HG03442 (cell line): Measurements from ENCODE around the gene NR6A1.

Source experiments
- ATAC-seq: cut with Tn5 transposase; IDR thresholded peaks from one replicate; pipeline ENCODE4 v1.9.1; 2021; ENCODE audit warnings: mild to moderate bottlenecking, moderate library complexity; ENCODE audit not compliant: unreplicated experiment

Gene NR6A1

DNA sequence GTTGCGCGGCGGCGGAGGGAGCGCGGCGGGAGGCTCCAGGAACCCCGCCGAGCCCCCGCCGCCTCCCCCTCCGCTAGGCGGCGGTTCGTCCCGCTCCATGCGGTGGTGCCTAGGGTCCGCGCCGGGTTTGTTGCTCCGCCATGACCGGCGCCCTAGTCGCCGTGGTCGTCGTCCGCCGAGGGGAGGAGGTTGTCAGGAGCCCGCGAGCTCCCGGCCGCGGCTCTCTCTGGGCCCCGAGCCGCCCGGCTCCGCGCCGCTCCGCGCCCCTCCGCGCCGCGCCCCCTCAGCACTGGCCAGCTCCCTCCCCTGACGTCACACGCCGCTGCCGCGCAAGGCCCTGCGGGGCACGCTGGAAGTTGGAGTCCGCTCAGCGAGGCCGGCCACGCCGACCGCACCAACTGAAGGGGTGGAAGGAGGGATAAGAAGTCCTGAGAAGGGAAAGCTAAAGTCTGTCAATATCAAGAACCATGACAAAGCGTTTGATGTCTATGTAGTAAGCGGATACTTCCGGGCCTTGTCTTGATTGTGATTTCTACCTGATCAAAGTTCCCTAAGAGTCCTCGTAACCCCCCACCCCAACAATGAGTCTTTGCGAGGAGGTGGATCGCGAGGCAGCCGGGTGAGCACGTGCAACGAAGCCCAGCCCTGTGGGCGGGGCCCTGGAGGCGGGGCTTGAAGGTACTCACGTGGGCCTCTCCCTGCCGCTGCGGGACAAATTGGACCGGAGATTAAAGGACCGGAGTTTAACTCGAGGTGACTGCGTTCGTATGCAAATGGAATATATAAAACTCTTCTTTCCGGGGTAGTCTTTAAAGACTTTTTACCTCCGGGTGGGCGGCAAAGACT lies at the start of gene NR6A1:
Gene NR6A1 (minus strand): TSS at position 291 of the 846 bp plus-strand sequence.
- ATAC-seq = peak; percentile 91

DNA sequence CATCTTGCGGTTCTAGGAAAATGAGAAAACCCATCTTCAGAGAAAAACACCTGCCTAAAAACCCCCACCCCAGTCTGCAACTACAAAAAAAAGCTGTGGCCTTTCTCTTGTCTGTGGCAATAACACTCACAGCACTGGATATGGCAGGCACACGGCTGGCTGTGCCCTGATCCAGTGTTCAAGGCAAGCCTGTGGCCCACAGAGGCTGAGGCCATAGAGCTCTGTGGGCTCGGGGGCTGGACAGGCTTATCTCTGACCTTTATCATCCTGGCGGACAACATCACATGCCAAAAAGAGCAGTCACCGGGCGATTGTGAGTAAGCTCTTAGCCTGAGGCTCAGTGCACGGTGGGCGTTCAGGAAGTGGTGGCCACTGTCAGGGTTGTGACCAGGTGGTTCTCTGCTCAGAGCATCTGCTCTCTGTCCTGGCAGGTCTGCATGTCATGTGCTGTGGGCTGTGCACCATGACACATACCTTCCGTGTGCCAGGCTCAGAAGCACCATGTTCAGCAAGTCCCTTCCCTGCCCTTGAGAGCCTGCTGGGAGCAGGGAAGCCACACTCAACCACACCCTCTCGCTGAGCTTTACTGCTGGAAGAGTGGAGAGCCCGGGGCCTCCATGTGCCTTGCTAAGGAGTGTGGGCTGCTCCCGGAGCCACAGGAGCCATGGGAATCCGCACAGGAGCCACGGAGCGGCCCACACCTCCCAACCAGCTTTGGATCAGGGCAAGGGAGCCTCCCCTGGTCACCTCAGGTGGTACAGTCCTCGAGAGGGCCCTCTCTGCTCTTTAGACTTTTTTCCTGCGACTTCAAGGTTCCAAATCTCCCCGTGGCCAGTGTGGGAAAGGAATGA lies 47.5 kb upstream of the NR6A1 start:
- ATAC-seq = peak; percentile 52

DNA sequence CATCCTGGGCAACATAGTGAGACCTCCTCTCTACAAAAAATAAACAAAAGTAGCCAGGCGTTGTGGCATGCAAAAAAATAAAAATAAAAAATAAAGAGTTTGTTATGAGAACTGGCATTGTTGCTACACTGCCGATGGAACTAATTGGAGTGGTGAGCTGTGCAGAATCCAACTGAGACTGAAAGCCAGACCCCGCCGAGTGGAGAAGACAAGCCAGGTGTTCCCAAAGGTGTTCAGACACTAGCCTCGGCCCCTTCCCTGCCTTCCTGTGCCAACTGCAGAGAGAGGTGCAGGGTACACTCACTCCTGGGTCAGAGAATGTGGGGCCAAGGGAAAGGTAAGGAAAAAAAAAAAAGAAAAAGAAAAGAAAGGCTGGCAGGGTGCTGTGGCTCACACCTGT lies 44.5 kb upstream of the NR6A1 start:
- ATAC-seq = no peak

DNA sequence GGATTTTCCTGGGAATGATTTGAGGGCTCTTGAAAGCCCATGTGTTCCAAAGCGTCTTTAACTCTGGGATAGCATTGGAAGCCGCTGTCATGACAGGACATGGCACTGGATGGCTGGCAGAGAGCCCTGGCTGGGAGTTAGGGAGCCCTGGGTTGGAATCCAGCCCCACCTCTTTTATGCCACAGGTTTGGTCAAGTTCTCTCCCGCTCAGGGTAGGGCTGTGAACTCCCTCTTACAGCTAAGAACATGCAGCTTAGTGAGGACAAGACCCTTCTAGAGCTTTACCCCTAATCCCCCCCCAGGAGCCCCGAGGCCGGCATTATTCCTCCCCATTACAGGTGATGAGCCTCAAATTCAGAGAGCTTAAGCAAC lies 43.0 kb upstream of the NR6A1 start:
- no peak for ATAC-seq

DNA sequence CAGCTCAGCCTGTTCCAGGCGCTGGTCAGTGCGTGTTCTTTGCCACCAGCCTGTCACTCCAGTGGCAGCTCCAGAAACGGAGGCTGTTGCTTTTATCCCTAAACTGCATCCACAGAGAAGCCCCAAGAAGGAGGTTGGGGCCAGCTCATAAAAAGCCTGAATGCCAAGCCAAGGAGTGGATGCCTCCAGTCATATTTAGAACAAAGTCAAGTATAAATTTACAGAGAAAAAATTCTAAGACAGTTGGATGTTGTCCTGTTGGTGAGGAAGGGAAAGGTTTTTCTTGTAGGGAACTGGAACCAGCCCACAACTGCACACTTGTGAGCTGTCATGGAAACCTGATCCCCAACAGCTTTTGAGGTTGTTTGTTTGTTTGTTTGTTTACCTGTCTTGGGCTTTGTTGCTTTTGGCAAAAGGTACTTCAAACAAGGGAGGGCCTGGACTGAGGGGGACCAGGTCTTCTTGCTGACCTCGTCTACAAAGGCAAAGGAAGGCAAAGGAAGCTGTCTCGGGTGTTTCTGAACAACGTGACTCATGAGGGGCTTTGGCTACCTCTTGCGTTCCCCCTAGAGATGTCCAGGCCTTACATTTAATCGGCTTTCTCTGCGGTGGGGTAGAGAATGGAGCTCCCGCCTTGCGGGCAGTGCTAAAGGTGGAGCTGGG lies 42.5 kb upstream of the NR6A1 start:
- no peak for ATAC-seq

DNA sequence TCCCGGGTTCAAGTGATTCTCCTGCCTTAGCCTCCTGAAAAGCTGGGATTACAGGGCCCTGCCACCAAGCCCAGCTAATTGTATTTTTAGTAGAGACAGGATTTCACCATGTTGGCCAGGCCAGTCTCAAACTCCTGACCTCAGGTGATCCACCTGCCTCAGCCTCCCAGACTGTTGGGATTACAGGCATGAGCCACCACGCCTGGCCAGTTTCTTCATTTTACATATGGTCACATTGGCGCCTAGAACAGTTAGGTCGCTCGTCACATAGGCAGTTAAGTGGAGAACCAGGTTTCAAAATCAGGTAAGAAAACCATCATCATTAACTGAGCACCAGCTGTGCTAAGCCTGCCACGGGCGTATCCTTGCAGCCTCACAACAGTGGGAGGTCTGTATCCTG lies 41.9 kb upstream of the NR6A1 start:
- ATAC-seq = no peak

DNA sequence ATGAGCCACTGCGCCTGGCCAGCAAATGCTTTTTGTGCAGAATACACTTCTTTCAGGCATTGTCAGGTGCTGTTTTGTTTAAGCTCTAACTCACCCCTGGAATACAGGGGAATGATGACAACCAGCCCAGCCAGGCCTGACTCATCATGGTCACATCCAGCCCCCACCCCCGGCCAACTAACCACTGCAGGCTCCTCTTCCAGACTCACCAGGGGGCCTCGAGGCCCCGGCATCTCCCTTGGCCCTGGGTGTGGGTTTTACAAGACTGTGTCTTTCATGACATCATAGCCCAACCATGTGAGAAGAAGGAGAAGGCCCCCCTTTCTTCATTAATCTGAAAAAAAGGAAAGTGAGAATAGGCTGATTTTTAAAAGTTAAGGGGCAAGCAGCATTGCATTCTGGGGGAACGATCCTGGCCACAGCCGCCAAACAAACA lies 41.3 kb upstream of the NR6A1 start:
- ATAC-seq = no peak

DNA sequence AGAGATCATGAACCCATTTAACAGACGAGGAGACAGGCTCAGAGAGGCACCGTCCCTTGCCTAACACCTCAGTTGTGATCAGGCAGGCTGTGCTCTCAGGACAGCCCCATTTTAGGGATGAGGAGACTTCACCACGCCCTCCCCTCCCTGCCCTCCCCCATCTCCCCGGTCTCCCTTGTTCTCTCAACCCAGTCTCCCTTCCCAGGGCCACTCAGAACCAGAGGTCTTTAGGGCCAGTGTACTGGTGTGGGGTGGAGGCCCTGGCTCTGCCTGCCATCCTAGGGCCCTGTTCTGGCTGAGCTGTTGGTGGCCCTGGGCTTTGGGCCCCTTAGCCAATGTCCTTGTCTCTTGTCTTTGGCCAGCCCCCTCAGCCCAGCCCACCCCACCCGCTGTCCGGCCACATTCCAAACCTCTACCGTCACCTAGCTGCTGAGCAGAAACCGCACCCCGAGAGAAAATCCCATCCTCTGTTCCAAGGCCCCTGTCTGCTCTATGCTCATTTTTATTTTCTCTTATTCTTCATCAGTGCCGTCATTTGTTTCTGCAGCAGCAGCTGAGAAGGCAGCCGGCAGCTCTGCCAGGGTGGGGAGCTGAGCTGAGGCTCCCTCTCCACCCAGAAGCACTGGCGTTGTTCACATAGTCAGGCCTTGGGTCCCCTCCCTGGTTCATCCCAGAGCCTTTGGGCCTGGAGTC lies 39.7 kb upstream of the NR6A1 start:
- no peak for ATAC-seq

DNA sequence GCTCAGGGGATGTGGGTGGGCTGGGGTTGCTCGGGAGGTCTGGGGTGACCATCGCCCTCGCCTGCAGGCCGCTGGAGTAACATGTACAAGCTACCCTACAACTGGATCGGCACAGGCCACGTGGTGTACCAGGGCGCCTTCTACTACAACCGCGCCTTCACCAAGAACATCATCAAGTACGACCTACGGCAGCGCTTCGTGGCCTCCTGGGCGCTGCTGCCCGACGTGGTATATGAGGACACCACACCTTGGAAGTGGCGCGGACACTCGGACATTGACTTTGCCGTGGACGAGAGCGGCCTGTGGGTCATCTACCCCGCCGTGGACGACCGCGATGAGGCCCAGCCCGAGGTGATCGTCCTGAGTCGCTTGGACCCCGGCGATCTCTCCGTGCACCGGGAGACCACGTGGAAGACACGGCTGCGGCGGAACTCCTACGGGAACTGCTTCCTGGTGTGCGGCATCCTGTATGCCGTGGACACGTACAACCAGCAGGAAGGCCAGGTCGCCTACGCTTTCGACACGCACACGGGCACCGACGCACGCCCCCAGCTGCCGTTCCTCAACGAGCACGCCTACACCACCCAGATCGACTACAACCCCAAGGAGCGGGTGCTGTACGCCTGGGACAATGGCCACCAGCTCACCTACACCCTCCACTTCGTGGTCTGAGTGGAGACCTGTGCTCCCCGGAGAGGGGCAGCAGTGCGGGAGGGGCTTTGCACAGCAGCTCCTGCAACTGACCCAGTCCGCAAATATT lies 38.8 kb upstream of the NR6A1 start:
- ATAC-seq = no peak

DNA sequence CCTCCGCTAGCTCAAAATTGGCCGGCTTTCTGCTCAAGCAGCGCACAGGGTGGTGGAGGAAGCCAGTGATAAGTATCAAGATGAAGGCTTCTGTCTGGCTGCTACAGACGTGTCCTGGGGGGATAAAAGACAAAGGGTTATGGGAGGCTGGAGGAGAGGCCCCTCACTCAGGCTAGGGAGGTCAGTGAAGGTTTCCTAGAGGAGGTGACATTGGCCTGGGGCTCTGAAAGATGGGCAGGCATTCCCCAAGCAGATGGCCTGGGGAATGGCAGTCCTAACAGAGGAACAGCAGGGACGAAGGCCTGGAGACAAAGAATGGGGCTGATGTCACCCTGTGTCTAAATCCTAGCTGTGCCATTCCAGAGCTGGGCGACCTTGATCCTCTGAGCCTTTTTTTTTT lies 38.1 kb upstream of the NR6A1 start:
- no peak for ATAC-seq

DNA sequence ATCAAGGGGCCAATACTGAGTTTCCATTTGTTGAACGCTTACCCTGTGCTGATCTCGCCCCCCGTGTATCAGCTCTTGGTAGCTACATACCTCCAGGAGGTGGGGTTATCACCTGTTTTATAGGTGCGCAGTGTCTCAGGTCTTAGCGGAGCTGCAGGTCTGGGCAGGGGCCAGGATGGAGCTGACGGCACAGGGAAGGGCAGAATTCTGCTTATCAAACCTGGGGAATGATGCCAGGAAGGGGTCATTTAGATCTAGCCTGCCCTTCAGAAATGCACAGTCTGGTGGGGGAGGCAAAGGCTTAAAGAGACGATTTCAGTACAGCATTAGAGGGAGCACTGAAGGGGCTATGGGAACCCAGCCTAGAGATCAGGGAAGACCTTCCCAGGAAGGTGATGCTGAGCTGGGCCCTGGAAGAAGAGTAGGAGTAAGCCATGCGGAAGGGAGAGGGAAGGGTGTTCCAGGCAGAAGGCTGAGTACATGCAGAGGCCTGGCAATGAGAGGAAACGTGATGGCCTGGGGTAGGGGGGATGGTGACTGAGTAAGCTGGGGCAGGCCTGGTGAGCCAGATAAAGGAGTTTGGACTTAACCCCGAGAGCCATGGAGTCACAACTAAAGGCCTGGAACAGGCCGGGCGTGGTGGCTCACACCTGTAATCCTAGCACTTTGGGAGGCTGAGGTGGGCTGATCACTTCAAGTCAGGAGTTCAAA lies 37.3 kb upstream of the NR6A1 start:
- no peak for ATAC-seq

DNA sequence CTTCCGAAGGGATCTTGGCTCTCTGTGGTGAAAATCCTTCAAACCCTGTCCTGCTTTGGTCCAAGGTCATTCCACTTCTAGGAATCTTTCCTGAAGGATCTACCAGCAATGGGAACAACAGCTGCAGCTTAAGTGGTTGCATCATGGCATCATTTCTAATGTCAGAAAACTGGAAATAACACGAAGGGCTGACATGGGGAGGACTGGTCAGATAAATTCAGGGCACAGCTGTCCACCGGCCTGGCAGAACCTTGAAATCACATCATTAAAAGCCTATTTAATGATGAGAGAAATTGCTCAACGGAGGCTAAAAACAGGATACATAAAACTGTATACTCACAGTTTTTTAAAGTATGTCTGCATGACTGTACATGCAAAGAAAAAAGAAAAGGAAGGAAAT lies 34.1 kb upstream of the NR6A1 start:
- no peak for ATAC-seq

DNA sequence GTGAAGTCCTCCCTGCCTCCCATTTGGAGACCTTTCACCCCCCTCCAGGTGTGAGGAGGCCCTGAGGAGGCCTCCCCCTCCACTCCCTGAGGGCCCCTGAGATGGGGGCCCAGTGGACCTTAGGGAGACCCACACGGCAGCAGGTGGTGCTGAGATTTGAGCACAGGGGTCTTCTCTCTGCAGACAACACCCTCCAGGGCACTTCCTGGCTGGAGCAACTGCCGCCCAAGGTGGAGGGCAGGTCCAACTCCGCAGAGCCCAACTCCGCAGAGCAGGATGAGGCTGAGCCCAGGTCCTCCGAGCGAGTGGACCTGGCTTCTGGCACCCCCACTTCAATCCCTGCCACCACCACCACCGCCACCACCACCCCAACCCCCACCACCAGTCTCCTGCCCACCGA lies 32.8 kb upstream of the NR6A1 start:
- no peak for ATAC-seq

DNA sequence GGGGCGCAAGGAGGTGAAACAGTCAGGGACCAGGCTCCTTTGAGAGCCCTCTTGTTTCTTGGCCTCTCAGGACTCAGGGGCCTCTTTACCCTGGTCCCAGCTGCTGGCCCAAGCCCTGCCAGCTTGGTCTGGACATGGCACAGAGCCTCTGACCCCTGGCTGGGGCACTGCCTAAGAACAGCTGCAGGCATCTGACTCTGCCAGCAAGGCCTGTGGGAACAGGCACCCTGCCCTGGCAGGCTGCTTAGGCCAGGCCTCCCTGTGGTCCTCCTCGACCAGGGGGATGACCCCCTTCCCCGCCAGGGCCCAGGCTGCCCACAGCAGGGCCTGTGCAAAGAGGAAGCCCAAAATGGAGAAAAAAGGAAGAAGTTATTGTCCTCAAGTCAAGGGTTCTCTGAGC lies 31.3 kb upstream of the NR6A1 start:
- no peak for ATAC-seq

DNA sequence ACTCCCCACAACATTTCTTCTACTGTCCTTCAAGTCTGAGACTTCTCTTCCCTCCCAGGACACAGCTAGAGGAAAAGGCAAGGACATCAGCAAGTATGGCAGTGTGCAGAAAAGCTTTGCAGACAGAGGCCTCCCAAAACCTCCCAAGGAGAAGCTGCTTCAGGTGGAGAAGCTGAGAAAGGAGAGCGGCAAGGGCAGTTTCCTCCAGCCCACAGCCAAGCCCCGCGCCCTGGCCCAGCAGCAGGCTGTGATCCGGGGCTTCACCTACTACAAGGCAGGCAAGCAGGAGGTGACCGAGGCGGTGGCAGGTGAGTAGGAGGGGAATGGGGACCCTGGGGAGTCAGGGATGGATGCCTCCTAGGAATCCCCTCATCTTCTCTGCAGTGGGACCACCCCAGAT lies 30.2 kb upstream of the NR6A1 start:
- ATAC-seq = no peak

DNA sequence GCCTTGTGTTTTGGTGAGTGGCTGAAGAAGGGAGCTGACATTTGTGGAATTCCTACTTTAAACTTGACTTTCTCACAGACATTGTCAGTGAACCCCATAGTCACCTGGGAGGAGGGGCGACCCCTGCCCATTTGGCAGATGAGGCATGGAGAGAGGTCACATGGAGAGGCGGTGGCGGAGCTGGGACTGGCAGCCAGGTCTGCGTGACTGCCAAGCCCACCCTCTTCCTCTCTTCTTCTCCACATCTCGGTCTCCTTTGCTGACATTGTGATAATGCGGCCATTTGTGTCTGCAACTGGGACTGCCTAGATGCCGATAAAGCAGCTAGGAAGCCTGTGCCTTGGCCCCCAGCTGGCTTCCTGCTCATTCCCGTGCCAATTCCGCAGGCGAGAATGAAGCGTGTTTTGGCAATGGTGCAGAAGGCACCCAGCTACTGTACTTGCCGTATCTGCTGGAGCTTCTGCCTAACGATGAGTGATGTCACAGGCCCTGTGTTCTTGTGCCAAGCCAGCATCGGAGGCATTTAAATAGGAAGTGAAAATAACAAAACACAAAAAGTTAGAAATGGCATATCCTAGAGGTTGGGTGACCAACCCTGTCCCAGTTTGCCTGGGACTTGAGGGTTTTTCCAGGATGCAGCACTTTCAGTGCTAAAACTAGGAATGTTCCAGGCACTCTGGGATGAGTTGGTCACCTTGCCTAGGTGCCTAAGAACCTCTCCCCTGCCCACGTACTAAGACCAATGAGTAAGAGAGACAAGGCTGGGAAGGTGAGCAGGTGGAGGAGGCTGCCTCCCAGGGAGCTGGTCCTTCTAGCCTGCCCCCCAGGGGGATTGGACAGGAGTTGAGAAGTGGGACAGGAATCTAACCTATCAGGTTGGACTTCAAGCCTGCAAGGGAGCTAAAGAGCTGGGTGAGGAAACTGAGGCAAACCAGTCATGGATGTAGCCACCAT lies 29.5 kb upstream of the NR6A1 start:
- ATAC-seq = peak; percentile 55

DNA sequence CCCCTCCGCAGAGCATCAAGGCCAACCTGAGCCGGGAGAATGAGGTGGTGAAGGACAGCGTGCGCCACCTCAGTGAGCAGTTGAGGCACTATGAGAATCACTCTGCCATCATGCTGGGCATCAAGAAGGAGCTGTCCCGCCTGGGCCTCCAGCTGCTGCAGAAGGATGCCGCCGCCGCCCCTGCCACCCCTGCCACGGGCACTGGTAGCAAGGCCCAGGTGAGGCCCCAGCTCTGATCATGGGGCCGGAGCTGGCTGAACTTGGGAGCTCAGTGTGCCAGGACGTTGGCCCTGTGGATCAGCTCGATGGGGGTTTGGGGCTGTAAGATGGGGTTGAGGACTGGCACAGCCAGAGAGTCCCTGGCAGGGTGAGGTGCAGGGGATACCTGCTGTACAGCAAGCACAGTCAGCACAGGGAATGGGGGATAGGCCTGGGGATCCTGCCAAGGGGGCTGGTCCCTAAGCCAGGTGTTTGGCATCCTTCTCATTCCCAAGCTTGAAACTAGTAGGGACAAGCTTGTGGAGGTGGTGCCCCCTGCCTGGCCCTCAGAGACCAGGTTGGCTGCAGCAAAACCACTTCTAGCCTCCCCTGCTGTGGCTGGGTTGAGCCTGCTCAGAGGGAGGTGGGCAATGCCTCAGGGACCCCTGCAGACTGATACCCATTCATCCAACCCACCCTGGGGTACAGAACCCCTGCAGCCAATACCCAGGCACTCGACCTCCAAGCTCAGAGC lies 28.3 kb upstream of the NR6A1 start:
- no peak for ATAC-seq
